ENCODE measurements around the gene NEDD4L.
"Not testable (repeated sequence)": the region's sequence is repeated elsewhere in the genome, so short reads cannot be mapped to it uniquely, and the experiment has no call there.

NEDD4L gene

GRCh38 chr18:58026857-58027256 lies 17.2 kb upstream of the NEDD4L start:
- no peak for DNase-seq

- no peak for DNase-seq
These were observed 16.7 kb upstream of the NEDD4L start for GRCh38 chr18:58027341-58027740.

GRCh38 chr18:58028109-58028784 lies 15.8 kb upstream of the NEDD4L start:
- DNase-seq, result no peak

DNA sequence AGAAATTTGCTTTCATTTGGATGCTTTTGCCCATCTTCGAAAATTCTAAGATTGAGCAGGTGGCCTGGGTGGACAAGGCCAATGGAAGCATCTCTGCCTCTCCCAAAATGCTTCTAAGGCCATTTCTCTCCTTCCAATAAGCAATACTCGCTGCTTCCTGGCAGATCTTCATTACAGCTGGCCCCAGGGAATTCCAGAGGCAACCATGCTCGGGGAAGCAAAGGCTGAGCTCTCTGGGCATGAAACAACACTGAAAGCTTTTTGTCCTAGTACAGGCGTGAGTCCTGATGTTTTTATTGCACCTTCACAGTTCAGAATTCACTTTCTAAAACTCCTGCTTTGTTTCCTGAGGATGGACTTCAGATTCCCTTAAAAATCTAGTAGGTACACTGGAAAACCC lies 11.8 kb upstream of the NEDD4L start:
- no peak for DNase-seq

DNA sequence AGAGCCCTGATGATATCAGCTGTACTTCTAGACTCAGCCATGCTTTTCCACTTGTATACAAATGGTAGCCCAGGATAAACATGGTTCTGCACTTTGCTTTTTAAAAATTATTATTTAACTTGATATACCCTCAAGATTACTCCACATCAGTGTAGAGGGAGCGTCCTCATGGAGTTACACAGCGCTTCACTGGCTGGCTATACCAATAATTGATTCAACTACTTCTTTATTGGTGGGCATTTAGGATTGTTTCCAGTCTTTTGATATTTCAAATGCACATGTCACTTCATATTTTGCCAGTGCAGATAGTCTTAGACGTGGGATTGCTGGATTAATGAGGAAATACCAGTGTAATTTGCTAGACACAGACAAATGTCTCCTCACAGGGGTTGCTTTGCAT lies 10.8 kb upstream of the NEDD4L start:
- no peak for DNase-seq

DNA sequence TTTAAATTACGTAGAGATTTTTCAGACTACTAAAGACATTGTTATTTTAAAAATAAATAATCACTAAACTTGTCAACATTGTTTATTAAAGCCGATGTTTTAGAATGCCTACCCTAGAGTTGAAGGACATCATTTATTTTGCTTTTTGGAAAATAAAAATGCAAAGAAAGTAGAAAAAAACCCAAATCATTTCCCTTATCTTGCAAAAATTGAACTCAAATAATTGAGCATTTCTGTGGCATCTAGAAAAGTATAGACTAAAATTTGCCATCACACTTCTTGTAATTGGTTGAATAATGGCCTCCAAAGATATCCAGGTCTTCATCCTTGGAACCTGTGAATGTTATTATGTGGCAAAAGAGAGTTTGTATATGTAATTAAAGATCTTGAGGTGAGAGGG lies 9.7 kb upstream of the NEDD4L start:
- no peak for DNase-seq

GRCh38 chr18:58037163-58037562 lies 6.9 kb upstream of the NEDD4L start:
- no peak for DNase-seq

DNA sequence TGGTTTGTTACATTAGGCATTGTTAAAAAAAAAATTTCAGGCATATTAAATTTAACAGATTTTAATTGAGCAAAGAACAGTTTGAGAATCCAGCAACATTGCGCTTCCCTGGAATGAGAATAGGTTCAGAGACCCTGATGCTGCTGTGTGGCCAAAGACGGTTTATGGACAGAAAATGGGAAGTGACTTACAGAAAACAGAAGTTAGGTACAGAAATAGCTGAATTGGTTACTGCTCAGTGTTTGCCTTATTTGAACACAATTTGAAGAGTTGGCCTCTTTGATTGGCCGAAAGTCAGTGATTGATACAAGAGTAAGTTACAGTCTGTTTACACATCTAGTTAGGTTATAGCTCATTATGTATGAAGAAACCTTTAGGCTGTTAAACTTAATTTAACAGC lies 6.0 kb upstream of the NEDD4L start:
- DNase-seq, result no peak

GRCh38 chr18:58041633-58042032 lies 2.4 kb upstream of the NEDD4L start:
- DNase-seq, result no peak

DNA sequence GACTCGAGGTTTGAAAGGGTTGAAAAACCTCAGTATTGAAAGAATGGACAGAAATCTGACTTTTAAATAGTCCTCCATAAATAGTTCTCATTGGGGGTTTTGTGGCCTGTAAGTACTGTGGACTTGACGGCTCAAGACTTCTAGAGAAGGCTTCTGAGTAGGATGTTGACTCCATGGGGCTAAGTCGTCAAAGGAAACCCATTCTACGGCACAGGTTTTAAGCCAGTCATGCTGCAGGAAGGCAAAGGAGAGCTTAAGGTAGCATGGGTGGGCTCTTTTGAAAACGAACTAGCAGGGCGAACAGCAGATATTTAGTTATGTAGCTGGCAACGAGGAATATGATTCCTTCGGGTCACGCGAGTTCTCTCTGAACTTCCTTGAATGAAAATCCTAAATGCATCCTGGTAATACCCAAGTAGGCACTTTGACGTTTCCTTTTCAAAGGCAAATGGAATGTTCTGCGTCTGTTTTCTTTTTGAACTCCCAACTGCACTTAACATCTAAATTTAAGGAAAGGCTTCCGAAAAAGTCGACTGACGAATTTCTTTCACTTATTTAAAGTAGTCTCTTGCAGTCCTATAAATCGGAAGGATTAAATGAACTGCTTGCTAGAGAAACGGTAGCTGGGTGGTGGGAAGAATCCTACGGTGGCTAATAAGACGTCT lies 1.1 kb upstream of the NEDD4L start:
- DNase-seq, result no peak

DNA sequence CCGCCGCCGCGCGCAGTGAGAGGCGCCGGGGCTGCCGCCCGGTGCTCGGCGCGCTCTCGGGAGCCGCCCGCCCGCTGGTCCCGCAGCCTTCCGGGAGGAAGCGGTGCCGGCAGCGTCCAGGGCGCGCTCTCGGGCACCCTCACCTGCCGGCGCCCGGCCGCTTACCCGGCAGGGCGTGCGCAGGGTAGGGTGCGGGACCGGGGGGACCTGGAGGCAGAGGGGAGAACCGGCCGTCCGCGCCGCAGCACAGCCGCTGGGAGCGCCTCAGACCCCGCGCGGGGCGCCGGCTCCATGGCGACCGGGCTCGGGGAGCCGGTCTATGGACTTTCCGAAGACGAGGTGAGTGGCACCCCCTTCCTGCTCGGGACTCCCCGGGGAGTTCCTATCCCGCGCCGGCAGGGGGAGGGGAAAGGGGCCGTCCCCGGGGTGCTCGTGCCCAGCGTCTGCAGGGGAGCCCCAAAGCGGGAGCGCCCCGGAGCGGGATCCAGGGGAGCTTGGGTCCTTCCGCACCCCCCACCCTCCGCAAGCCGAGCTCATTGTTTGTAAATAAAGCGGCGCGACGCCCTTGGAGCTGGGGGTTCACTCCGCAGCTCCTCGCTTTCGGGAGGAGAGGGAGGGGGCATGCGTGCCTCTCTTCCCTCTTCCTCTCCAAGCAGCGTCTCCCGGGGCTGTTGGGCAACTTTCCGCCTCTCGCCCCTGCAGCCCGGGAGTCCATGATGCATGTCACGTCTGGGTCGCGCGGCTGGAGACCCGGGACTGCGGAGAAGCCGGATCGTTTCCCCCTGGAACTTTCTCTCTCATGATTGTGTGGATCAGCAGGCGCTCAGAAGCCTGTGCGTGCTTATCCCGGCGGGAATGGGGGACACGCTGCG lies 580 bp downstream of the NEDD4L start:
- peak in 43 of 51 donors; percentile 6 to 76 (median 39) for DNase-seq

DNA sequence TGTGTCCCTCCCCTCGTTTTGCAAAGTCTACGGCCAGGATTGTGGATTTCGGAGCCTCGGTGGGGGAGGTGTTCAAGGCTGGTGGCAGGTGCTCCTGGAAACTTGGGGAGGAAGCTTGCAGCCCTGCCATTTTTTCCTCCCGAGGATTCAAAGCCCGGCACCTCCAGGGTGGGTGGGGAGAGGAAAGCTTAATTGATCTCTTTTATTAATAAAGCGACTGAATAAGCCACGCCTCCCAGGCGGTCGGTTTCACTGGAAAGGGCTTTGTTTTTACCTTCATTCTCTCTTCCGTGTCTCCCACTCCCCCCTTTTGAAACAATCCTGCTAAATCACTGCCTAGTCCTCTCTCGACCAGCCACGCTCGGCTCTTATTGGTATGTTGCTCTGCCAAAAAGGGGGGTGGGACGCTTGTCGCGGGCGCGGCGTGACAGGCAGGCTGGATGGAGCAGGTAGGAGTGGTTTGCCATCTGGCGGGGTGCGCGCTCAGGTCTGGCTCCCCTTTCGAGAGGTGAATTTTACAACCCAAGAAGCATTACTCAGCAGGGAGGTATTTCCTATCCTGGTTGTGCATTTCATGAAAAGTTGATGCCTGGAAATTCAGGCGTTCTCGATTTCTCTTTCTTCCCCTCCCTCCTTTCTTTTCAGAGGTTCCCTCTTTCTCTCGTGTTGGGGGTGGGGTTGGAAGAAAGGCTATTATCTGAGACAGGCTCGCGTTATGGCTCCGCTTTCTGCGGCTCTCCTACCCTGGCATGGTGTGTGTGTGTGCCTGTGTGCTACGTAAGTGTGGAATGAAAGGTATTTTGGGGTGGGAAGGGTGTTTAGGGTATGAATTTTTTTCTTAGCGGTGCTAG lies 1.4 kb downstream of the NEDD4L start:
- peak in 39 of 51 donors; percentile 2 to 76 (median 30) for DNase-seq

DNA sequence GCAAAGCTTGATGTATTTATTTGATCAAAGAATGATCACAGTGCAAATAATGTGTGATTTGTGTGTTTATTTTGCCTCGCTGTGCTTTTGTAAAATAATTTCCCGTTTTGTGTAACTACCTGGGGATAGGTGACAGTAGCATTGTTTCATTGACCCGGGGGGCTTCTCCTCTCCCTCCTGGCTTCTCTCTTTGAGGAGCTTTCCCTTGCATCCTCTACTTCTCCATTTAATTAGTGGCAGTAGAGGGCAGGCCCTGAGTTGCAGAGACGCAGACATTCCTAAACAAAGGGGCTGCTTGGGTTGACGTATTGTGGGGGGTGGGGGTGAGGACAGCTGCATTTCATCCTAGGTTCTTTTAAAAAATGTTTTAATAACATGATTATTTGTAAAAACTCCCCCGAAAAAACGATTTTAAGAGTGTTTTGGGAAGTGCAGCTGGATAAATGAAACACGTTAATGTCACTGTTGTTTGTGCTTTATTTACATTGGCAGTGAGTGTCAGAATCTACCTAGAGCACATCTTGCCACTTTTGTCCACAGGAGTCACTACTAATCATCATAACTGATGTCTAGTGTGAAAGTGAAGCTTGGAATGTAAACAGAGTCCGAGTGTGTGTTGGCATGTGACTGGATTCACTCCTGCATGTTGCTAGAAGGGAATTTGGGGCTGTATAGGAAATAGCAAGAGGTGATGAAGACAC lies 2.2 kb downstream of the NEDD4L start:
- peak in 3 of 51 donors; percentile 10 to 61 (median 50) for DNase-seq

DNA sequence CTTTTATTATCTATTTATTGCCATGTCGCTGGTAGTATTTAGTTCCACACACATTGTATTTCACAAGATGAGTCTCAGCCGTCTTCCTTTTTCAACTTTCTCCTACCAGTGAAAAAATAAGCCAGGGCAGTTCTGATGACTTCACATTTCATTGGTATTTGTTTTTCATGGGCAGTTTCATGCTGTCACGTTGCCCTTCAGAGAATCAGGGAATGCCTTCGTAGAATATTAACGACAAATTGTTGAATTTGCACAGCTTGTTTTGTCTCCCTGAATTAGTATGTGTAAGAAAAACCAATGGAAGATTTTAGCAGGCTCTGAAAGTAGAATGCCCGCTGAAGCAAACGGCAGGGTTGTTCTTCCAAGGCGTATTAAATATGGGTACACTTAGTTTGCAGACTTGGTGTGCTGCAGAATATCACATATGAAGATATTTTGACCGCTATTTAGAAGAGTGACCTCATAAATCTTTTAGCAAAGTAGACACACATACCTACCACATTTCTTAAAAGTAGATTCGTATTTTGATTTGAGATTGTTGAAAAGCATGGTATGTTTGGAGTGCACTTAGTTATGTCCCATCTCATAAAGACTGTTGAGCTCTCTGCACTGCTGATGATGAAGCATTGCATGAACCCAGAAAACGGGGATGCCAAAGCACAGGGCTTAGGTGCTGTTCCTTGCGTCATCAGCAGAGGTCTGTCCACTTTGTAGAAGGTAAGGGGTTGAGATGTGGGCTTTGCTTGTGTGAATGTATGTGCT lies 2.9 kb downstream of the NEDD4L start:
- peak in 1 of 51 donors; percentile 39 for DNase-seq

GRCh38 chr18:58047556-58047882 lies 3.5 kb downstream of the NEDD4L start:
- DNase-seq, result no peak

- no peak for DNase-seq
These were observed 4.1 kb downstream of the NEDD4L start for GRCh38 chr18:58048081-58048642.

- no peak for DNase-seq
These were observed 5.1 kb downstream of the NEDD4L start for GRCh38 chr18:58049000-58049688.

- not testable (repeated sequence) for DNase-seq
These were observed 6.9 kb downstream of the NEDD4L start for GRCh38 chr18:58050963-58051362.

Measured in hypothalamus (tissue), 51 donors.